Keratinocyte (primary cell): Measurements from ENCODE around the gene ALPI. TPM values are rescaled to one million over a fixed set of nuclear protein-coding genes. Genes with fewer than 3 reads are reported as not detected.
A peak's percentile ranks its signal among the peaks of the same experiment; 100 is the strongest.

Experiments
- DNase-seq: peaks from one replicate; pipeline ENCODE4 v3.0.0-alpha.2; 2011; ENCODE audit warnings: low read depth, missing footprints, low spot score
- FAIRE-seq: peaks from 2 replicates; lab custom pipeline; 2011; peaks lifted over from hg19 to GRCh38; lab: Jason Lieb, UNC
- H2AFZ ChIP-seq: 2 replicates; pipeline ENCODE4 v1.6.0; 2012; ENCODE audit warnings: low read length, control low read depth, inconsistent platforms; ENCODE audit not compliant: control insufficient read depth
- H3K27ac ChIP-seq: 2 replicates; pipeline ENCODE4 v1.5.1; 2011; ENCODE audit warnings: low read length; ENCODE audit not compliant: control insufficient read depth, insufficient read depth
- H3K27me3 ChIP-seq: 3 replicates; pipeline ENCODE4 v1.6.0; 2011; ENCODE audit warnings: low read length; ENCODE audit not compliant: control insufficient read depth, insufficient read depth; ENCODE audit errors: extremely low read depth
- H3K36me3 ChIP-seq, 2 experiments: 2 replicates in 1 of 2; 3 replicates in 1 of 2; pipeline ENCODE4 v1.5.1; 2011; ENCODE audit warnings: low read length in 2 of 2, mild to moderate bottlenecking in 1 of 2; ENCODE audit not compliant: control insufficient read depth in 2 of 2, insufficient read depth in 2 of 2; ENCODE audit errors: extremely low read depth in 1 of 2
- H3K4me1 ChIP-seq: 3 replicates; pipeline ENCODE4 v1.5.1; 2011; ENCODE audit warnings: low read length; ENCODE audit not compliant: control insufficient read depth, insufficient read depth; ENCODE audit errors: extremely low read depth
- H3K4me2 ChIP-seq: 3 replicates; pipeline ENCODE4 v1.6.0; 2011; ENCODE audit warnings: low read depth, low read length; ENCODE audit not compliant: control insufficient read depth, insufficient read depth; ENCODE audit errors: extremely low read depth
- H3K4me3 ChIP-seq, 3 experiments: fragments of 200-600 bp in 1 of 3; sonication (generic) in 1 of 3; 2 replicates in 2 of 3; 3 replicates in 1 of 3; pipeline ENCODE4 v1.5.1; 2011 to 2016; ENCODE audit warnings: low read length in 3 of 3, mild to moderate bottlenecking in 3 of 3, control low read depth in 2 of 3, inconsistent platforms in 1 of 3, low read depth in 1 of 3, mixed read lengths in 1 of 3, mixed run types in 1 of 3, moderate library complexity in 1 of 3; ENCODE audit not compliant: control insufficient read depth in 2 of 3, insufficient read depth in 2 of 3; ENCODE audit errors: extremely low read depth in 1 of 3
- H3K79me2 ChIP-seq: 2 replicates; pipeline ENCODE4 v1.6.0; 2012; ENCODE audit warnings: low read length; ENCODE audit not compliant: control insufficient read depth, insufficient read depth
- H3K9ac ChIP-seq: 3 replicates; pipeline ENCODE4 v1.6.0; 2011; ENCODE audit warnings: low read length; ENCODE audit not compliant: control insufficient read depth, insufficient read depth; ENCODE audit errors: extremely low read depth
- H3K9me1 ChIP-seq: 3 replicates; pipeline ENCODE4 v1.6.0; 2011; ENCODE audit warnings: low read length; ENCODE audit not compliant: control insufficient read depth, insufficient read depth; ENCODE audit errors: extremely low read depth
- H3K9me3 ChIP-seq: 2 replicates; pipeline ENCODE4 v1.5.1; 2012; ENCODE audit warnings: low read depth, low read length; ENCODE audit not compliant: control insufficient read depth
- H4K20me1 ChIP-seq: 3 replicates; pipeline ENCODE4 v1.6.0; 2011; ENCODE audit warnings: low read length; ENCODE audit not compliant: control insufficient read depth, insufficient read depth; ENCODE audit errors: extremely low read depth
- EZH2 ChIP-seq: IDR thresholded peaks from one replicate; pipeline ENCODE4 v1.6.1; 2012; ENCODE audit warnings: inconsistent platforms, mild to moderate bottlenecking, low read length, moderate library complexity
- dilution Hi-C: fragments of 300-500 bp; cut with MboI; formaldehyde crosslinking; loops from one replicate; pipeline ENCODE4 v1.7.0; 2020; ENCODE audit warnings: low sequenced_read_pairs; ENCODE audit not compliant: extremely low pct_ligation_motif_present
- polyA plus RNA-seq, 5 experiments: library from polyadenylated mRNA; depleted of rRNA in 3 of 5; stranded (reverse) in 3 of 5; stranded (forward) in 1 of 5; unstranded in 1 of 5; fragments of >200 nt; gene quantifications; 1 replicate in 1 of 5; 2 replicates in 3 of 5; 3 replicates in 1 of 5; pipeline versions ENCODE4 v1.2.1 to v1.2.3, GENCODE V29; 2011 to 2012; ENCODE audit warnings: missing spikeins in 2 of 5, low read depth in 1 of 5, low replicate concordance in 1 of 5
- TF ChIP-seq, protein P1 (sequence below), 3 experiments: IDR thresholded peaks in 1 of 3; conservative IDR thresholded peaks in 1 of 3; optimal IDR thresholded peaks in 1 of 3; 2 replicates in 2 of 3; 3 replicates in 1 of 3; pipeline versions ENCODE3 to v1.5.1; 2011; ENCODE audit warnings: low read length in 3 of 3, mild to moderate bottlenecking in 3 of 3, moderate library complexity in 2 of 3, control low read depth in 1 of 3, inconsistent platforms in 1 of 3; ENCODE audit not compliant: insufficient read depth in 2 of 3; ENCODE audit errors: extremely low read depth in 1 of 3

Gene ALPI
- polyA plus RNA-seq, 1 donor (not counting 4 experiments of a cell fraction or from before 2014, with no cell fraction given): not detected

DNA sequence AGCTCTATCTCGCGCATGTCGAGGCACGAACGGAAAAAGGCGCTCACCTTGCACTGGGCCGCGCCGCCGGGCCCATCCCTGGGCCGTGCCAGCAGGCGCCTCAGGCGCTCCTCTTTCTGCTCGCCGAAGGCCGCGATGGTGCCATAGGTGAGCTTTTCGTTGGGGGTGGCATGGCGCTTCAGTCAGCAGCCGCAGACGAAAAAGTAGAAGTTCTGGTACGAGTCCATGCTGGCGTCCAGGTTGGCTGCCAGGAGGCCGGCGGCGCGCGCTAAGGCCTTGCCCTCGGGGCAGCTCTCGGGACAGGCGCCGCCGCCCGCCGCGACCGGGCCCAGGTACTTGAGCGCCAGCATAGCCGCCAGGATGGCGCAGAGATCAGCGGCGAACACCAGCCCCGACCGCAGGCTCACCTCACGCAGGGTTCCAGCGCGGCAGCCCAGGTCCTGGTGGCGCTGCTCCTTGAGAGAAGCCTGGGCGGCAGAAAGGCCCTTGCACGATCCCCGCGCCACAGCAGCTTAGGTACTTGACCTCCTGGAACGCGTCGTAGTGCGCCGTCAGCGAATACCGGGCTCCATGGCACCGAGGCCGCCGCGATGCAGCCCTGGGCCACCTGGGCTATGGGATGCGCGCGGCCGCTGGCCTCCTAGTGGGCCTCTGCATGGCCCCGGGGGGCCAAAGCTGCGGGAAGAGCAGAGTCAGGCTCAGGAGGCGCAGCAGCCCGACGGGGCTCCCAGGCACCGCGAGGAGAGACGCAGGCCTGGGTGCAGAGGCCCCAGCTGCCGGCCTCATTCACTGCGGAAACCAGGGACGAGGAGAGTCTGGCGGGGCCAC lies 36.5 kb upstream of the ALPI start:
- Histone ChIP-seq H3K4me2 (peak overlapping the region; percentile 64), H2AFZ (peak overlapping the region; percentile 15)
- FAIRE-seq: no peak

DNA sequence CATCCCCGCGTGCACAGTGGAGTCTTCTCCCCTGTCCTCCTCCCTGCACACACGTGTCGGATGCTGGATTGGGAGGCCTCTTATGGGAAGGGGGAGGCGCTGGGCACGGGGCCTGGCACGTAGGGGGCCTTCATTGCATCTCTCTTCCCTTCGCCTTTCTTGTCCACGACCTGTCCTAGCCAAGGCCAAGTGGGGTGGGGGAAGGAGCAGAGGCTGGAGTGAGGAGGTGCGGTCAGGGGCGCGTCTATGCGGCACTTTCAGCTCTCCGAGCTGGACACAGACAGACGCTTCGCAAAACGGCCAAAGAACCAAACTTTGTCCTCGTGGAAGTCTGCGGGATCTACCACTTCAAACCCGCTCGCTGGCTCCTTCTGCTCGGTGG lies 35.9 kb upstream of the ALPI start:
- Histone ChIP-seq H3K79me2 (no peaks in the 10 kb centered on the region), H3K9ac (no peak overlapping the region), H3K4me3 (no peak overlapping the region), H4K20me1 (peaks cover 2% of the 10 kb centered on the region), H2AFZ (no peak overlapping the region), H3K4me2 (peak overlapping the region; percentile 64), H3K9me1 (no peaks in the 10 kb centered on the region), H3K4me1 (peaks cover 9% of the 10 kb centered on the region), H3K27me3 (peaks cover 61% of the 10 kb centered on the region), H3K27ac (no peak overlapping the region), H3K36me3 (no peaks in the 10 kb centered on the region), H3K9me3 (peaks cover 2% of the 10 kb centered on the region)
- FAIRE-seq: no peak
- dilution Hi-C loops: no loop called here
- DNase-seq: no peak
- no peak for TF ChIP-seq EZH2
- TF ChIP-seq, protein P1, sequence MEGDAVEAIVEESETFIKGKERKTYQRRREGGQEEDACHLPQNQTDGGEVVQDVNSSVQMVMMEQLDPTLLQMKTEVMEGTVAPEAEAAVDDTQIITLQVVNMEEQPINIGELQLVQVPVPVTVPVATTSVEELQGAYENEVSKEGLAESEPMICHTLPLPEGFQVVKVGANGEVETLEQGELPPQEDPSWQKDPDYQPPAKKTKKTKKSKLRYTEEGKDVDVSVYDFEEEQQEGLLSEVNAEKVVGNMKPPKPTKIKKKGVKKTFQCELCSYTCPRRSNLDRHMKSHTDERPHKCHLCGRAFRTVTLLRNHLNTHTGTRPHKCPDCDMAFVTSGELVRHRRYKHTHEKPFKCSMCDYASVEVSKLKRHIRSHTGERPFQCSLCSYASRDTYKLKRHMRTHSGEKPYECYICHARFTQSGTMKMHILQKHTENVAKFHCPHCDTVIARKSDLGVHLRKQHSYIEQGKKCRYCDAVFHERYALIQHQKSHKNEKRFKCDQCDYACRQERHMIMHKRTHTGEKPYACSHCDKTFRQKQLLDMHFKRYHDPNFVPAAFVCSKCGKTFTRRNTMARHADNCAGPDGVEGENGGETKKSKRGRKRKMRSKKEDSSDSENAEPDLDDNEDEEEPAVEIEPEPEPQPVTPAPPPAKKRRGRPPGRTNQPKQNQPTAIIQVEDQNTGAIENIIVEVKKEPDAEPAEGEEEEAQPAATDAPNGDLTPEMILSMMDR (optimal IDR thresholded peaks at IDR 0.05 in 1 of 3, IDR thresholded peaks at IDR 0.05 in 1 of 3, conservative IDR thresholded peaks at IDR 0.05 in 1 of 3; ENCODE audit: extremely low read depth in 1 of 3, insufficient read depth in 2 of 3, low read length in 3 of 3): no peak

More for the DNA sequence above, 36.5 kb upstream of the ALPI start:
- H3K27ac ChIP-seq: no peak overlapping the region
- no peaks in the 10 kb centered on the region for H3K9me1 ChIP-seq
- peaks cover 9% of the 10 kb centered on the region for H3K4me1 ChIP-seq
- H3K36me3 ChIP-seq: no peaks in the 10 kb centered on the region
- peaks cover 2% of the 10 kb centered on the region for H4K20me1 ChIP-seq
- dilution Hi-C loops: no loop called here
- no peaks in the 10 kb centered on the region for H3K79me2 ChIP-seq
- no peak overlapping the region for H3K9ac ChIP-seq
- peaks cover 65% of the 10 kb centered on the region for H3K27me3 ChIP-seq
- peak overlapping the region in 2 of 3 experiments; percentile 49 to 57 for H3K4me3 ChIP-seq
- DNase-seq: no peak
- no peak for TF ChIP-seq EZH2
- TF ChIP-seq, protein P1 (optimal IDR thresholded peaks at IDR 0.05 in 1 of 3, IDR thresholded peaks at IDR 0.05 in 1 of 3, conservative IDR thresholded peaks at IDR 0.05 in 1 of 3; ENCODE audit: extremely low read depth in 1 of 3, insufficient read depth in 2 of 3, low read length in 3 of 3): no peak
- H3K9me3 ChIP-seq: peaks cover 2% of the 10 kb centered on the region
